CD4-positive, alpha-beta T cell treated with Interleukin-4 for 4 hours (primary cell): Measurements from ENCODE around the gene DLX1.
"Not testable (repeated sequence)": the region's sequence is repeated elsewhere in the genome, so short reads cannot be mapped to it uniquely, and the experiment has no call there.

Source experiments
- DNase-seq: peaks from one replicate; pipeline ENCODE4 v3.0.0-alpha.2; 2020

The DLX1 gene

DNA sequence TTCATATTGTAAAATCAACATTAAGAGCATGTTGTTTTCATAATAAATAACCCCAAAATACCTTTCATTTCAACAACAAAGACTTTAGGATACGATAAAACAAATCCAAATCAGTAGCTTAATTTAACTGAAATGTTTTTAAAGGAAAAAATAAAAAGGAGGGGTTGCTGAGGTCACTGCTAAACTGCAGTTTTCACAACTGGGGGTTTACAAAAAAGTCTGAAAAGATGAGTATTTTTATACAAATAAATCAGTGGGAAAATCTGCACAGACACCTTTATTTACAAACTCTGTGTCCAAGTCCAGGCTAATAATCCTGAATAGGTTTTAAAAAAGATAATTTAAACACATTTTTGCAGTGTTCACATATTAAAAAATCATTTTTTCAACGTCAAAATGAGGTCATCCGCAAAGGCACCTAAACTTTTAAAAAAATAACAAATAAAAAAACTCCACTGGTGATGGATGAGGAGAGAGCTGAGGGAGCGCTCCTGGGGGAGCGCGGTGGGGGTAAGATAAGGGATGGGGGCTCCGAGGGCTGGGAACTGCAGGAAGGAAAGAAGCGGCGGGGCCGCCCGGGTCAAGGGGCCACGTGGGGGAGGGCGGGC, 14.3 kb downstream of the DLX1 start:
- DNase-seq = no peak

DNA sequence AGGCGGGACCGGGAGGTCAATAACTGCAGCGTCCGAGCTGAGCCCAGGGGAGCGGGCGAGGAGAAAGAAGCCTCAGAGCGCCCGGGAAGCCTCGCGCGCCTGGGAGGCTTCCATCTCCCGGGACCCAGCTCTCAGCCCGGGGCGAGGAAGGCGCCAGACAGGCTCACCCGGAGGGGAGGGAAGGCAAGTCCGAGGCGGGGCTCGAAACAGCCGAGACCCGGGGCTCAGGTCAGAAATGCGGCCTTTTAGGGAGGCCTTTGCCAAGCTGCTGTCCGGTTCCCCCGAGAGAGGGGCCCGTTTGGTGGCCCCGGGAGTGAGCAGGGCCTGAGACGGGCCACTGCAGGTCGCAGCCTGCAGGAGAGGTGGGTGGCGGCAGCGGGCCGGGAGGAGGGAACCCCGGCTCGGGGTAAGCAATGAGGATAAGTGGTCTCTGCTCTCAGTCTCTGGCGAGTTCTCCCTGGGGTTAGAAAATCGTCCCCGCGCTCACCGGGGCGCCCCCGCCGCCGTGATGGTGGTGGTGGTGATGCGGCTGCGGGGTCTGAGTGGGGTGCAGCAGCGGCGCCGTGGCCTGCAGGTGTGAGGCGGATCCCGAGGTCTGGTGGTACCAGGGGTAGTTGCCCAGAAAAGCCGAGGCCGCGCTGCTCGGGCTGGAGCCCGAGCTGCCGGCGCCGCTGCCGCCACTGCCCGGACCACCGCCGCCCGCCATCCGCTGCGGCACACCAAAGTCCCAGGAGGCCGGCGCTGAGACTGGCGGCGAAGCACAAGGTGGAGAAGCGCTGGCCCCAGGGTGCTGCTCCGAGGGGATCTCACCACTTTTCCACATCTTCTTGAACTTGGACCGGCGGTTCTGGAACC, 15.0 kb downstream of the DLX1 start:
- no peak for DNase-seq

DNA sequence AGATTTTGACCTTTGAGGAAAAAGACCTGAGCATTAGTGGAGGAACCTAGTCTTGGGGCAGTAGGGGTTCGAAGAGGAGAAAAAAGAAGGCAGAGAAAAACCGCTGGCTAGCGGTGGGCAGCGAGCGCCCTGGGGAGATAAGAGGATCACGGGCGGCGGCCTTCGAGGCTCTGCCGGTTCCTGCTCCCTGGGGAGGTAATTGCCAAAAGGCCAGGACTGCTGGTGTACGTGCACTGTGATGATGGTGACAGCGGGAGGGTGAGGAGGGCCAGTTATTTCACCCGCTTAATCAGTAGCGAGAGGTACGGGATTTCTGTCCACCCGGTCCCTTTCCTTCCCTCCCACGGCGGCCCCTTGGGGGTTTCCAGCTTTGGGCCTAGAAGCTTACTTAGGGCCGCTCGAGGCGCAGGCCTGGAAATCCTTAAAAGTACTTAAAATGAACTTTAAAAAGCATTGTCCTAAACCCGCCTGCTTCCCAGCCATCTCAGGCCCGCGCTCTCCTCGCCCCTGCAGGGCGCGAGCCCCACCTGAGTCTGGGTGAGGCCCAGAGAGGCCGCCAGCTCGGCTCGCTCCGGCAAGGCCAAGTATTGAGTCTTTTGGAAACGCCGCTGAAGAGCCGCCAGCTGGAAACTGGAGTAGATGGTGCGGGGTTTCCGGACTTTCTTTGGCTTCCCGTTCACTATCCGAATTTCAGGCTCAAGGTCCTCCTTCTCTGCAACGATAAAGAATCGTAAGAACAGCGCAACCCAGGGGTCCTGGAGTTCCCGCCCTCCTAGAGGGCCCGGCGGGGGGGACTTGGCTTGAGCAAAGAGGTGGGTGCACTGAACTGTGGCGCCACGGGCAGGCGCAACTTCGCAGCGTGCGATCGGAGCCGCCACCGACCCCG, 15.9 kb downstream of the DLX1 start:
- no peak for DNase-seq

DNA sequence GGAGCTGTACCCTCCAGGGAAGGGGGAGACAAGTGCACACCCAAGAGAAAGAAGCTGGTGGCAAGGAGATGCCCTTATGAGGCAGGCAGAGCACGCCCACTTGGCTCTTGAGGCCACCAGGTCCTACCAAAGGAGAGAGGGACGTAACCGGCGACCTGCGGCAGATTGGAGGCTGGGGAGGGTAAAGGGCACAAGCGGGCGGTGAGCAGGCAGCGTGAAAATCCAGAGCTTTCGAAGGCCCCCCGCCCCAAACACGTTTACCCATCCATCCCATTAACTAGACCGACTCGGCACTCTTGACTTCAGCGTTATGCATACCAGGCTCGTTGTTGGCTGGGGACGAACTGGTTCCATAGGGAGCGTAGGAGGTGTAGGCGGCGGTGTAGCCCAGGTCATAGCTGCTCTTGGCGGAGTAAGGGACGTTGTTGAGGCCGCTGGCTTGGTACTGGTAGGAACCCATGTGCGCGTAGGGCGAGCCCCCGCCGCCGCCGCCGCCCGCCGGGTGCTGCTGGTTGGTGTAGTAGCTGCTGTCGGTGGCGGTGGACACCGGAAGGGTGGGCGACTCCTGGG, 16.6 kb downstream of the DLX1 start:
- DNase-seq = no peak

DNA sequence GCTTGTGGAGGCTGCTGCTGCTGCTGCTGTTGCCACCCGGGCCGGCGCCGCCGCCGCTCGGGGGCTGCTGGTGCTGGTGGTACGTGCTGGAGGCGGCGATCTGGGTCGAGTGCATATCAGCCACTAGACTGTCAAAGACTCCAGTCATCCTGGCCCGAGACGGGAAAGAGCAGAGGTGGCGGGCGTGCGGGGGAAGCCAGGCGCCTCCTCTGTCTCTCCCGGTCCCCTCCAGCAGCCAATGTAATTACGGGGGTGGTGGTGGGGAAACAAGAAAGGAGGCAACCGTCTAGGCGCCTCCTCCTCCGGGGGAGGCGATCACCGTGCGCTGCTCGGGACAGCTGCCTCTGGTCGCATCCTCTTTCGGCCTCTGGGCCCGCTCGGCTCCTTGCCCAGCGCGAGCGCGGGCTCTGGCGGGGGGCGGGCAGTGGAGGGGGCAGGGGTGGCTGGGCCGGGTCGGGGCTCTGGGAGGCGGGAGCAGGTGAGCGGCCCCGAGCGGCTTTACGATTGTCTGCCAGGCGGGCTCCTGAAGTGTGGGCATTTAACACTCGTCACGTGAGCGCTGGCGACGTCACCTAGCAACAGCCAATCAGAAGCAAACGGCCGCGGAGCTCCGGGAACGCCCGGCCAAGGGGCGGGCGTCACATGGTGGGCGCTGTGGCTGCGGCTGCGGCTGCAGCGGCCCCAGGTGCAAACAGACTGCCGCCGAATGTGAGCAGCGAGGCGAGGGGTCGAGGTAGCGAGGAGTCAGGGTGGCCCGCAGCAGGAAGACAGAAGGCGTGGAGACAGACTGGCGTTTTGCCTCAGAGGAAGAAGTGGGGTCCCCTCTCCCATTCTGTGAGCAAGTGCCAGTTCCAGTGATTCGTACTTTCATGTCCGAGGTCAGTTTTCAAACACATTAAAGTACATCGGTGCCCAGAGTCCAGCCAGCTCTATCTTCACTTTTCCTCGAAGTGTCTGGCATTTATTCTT, 17.4 kb downstream of the DLX1 start, which contains the start of gene DLX2:
Gene DLX2, minus strand, starts transcription at position 510 of the 969 bp plus-strand sequence. Its CDS starts 362 bp downstream, at position 148.
- DNase-seq = peak; percentile 60

DNA sequence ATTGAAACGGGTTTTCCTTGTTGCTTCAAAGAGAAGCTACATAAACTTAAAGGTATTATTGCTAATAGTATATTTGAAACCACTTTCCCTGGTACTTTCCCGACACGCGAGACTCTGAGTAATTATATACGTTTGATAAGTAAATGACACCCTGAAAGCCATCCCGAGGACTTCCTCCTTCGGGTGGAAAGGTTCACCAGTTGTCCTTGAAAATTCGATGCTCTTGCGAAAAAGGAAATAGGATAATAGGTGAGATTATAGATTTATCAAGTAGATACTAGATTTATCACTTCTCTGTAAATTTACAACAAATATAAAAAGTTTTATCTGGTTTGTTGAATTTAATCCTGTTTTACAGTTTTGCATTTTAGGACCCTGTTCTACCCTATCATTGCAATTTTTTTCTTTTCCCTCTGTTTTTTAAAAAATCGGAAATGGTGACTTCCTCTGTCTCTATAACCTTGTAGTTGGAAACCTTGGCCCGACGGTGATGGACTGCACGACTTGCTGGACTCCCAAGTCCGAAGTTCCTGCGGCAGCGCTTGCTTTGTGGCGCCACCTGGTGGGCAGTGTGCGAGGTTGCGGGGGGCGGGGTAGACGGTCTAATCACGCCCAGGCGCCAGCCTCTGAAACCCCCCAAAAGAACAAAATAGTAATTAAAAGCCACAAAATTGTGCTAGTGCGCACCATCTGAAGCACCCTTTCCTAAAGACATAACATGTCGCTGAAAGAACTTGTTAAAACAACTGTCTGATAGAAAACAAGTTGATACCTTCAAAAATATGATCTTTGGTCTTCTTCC, 18.4 kb downstream of the DLX1 start:
- peak; percentile 54 for DNase-seq

DNA sequence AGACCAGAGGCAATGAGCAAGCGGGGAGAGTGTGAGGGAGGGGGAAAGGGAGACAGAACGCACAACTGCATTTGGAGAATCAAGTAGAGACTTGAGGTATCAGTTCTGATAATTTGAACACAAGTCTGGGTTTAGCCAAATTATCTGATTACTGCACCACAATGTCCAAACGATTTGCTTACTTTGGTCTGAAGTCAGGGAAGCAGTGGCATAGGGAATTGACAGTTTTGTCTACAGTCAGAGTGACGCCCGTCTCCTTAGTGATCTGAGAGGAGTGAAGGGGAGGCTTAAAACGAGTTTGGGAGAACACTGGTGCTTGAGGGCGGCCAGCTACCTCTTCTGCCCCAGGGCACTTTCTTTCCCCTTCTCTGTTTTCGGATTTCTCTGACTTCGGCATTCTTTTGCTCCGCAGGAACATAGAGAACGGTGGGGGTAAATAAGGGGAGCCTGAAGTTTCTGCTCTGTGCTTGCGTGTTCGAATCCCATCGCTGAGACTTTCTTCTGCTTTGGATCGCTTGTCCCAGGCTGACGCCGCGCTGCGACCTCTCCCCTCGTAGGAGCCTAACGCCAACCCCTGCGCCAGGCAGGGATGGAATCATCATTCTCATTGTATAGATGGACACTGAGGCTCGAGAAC, 20.3 kb downstream of the DLX1 start:
- DNase-seq = no peak

DNA sequence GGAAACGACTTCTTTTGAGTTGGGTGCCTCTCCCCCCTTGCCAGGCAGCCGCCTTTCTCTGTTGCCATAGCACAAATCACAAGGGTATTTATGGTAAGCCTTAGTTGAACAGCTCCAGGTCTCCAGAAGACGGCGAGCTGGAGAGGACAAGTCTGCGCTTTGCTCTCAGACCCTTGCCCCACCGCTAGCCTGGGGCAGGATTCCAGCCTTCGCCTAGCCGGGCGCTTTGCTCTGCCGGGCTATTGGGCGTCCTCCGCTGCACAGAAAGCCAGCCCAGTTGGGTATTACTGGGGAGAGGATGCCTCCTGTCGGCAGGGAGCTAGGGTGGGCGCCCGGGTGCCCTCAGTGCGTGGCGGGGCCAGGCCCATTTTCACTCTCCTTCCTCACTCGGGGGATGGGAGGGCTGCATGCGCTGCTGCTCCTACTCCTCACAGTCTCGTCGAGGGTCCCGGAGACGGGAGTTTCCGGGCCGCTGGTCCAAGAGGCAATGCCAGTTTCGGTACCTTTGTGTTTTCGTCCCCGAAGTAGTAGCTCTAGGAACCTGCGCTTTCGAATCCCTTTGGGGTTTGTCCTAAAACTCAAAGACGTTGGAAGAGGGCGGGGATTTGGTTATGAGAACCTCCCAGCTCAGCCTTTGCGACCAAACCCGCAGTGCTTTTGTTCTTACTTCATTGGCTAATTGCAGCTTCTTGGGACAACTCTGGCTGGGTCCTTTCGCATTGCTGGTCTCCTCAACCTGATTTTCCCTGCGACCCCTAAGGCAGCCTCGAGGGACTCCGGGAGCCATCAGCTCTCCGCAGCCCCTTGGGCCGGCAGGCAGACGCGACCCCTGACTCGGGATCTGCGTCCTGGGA, 21.0 kb downstream of the DLX1 start:
- DNase-seq = peak; percentile 33

DNA sequence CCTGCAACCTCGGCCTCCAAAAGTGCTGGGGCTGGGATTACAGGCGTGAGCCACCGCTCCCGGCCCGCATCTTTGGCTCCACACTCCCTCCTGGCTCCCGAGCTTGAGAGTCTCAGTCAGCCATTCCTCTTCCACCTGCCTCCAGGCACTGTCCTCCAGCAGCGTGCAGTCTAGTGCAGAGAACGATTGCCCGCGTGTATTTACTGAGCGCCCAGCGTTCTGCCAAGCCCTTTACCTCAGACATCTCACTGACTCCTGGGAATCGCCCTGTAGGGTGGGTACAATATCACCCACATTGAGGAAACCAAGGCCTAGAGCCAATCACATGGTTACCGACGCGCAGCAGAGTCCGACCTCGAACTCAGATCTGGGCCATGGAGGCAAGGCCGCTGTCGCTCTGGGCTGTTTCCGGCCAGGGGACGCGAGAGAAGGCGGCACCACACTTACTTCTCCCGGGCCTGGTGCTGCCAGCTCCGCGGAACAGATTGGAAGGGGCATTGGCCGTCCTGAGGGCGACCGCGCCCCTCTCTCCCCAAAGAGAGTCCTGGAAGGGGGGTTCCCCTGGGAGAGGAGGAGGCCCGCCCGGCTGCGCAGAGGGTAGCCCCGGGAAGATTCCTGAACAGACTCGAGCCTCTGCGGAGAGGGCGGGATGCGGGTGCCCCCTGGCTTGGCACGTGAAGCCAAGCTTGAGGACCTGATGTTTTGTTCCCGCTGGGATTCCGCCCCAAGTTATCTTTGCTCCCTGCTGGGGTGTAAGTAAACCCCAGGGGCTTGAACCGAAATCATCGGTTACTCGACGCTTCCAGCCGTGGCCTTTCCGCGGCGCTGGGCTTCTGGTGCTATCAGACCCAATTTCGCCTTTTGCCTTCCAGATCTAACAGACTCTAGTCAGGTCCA, 22.6 kb downstream of the DLX1 start:
- no peak for DNase-seq

DNA sequence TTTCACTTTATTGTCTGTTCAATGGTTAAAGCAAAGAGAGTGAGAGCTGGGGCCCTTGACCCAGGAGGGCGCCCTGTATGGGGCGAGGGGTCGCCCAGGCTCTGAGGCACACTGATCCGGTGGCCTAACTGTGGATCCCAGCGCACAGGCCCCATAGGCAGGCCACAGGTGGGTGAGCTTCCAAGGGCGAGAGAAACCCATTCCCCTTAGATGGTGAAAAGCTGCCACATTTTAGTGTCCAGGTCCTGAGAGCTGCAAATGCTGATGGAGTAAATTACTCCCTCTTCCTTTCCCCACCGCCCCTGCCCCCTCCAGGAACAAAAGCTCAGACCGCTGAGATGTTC, 23.3 kb downstream of the DLX1 start:
- no peak for DNase-seq

DNA sequence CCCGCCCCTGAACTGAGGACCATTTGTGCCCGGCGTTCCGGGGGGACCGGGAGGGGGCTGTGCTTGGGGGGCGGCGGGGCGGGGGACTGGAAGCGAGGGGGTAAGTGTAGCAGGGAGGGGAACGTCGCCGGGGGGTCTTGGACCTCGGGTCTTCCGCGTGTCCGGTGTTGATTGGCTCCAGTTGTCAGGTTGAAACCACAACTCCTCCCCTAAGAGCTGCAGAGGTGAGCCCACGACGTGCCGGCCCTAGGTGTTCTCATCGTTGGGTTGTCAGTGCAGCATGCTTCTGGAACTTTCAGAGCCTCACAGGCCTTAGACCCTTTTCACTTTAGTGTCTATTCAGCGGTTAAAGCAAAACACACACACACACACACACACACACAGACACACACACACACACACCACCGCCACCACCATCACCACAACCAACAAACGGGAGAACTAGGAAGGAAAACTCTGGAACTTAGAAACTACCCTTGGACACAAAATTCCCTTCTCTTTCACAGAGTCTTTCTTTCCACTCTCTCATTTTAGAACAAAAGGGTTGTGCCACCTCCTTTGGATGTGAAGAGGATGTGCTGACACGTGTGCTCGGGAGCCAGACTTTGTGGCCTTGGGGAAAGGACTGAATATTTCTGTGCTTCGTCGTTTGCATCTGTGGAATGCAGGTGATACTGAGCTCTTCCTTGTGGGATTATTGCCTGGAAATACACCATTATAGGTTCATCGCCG, 24.1 kb downstream of the DLX1 start:
- DNase-seq = no peak

DNA sequence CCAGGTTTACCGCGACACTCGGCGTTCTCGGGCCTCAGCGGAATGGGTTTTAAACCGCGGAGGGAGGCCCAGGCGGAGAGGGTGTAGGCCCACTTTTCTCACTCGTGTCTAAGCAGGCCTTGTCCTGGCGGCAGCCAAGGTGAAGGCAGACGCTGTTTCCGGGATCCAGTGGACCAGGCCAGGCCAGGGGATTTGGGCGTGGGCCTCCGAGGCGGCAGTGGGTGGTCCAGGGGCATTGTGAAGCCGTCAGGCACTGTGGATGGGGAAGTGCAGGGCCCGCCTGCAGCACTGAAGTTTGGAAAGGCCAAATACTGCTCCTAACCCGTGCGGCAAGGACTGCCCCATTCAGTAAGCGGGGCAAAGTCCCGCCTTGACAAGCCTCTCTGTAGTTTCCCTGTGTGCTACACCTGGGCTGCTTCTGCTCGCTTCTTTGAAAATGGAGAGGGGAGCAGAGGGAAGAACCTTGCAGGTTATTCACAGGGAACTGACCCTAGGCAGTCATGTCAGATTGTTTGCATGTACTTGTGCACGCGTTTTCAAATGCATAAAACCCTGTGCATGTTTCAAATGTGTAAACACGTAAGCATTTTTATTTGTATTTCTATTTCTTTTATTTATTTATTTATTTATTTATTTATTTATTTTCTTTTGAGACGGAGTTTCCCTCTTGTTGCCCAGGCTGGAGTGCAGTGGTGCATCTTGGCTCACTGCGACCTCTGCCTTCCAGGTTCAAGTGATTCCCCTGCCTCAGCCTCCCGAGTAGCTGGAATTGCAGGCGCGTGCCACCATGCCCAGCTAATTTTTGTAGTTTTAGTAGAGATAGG, 24.9 kb downstream of the DLX1 start:
- DNase-seq = no peak

DNA sequence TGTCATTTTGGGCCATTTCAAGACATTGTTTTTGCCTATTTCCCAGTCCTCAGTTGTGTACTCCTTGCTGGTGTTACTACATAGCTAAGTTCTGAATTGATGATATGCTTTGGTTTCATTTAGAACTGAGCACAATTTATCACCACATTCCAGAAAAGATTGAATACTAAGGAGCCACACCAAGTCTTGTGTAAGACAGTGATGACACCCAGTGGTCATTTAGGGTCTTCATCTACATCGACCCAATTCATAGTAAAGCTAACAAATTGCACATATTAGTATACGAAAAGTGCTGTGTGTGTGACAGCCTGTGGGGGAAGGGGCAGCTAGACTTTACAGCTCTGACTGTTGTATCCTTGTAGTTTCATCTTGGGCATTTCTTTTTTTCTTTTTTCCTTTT, 28.3 kb downstream of the DLX1 start:
- DNase-seq = no peak

DNA sequence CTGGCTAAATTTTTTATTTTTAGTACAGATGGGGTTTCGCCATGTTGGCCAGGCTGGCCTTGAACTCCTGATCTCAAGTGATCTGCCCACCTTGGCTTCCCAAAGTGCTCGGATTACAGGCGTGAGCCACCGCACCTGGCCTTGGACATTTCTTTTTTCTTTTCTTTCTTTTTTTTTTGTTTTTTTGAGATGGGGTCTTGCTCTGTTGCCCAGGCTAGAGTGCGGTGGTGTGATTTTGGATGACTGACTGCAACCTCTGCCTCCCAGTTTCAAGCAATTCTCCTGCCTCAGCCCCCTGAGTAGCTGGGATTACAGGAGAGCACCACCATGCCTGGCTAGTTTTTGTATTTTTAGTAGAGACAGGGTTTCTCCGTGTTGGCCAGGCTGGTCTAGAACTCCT, 28.9 kb downstream of the DLX1 start:
- not testable (repeated sequence) for DNase-seq

DNA sequence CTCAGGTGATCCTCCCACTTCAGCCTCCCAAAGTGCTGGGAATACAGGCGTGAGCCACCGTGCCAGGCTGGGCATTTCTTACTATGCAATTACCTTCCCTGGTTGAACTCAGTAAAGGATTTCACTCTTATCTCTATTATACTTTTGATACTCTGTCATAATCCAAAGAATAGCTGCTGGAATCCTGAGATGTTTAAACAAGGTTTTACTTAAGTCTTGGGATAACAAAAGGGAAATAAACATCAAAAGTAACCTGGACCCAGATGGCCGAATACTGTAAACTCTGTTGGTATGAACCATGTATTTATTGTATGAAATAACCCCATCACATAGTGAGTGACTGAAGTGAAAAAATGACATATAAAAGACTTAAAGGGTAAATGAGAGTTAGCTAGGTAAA, 29.3 kb downstream of the DLX1 start:
- no peak for DNase-seq

DNA sequence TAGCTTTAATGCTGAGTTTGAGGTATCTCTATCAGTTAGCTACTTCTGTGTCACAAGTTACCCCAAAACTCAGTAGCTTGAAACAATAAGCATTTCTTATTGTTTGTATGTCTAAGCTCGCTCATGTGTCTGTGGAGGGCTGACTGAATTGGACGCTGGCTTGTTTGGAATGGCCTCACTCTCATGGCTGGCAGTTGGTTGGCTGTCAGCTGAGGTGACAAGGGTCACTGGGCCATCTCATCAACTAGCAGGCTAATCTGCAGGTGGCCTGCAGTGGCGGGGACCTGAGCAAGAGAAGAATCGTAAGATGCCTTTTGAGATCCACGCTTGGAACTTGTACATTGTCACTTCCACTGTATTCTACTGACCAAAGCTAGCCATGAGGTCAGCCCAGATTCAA, 30.8 kb downstream of the DLX1 start:
- DNase-seq = no peak

DNA sequence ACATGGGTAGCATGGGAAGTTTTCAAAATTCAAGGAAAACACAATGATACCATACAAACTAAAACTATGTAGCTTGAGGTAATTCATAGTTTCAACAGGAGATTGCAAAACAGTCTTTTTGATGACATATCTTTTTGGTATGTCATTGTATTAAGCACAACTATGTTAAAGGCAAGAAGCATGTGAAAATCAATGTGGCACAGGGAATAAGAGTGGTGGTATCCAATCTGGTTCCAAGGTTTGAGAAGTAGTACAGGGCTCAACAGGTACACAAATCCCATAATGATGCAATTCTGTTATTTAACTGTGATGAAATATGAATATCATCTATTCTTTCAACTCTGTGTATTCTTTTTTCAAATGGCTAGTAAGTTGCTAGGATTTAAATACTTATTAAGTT, 33.8 kb downstream of the DLX1 start:
- DNase-seq = no peak
